ENCODE measurements around the gene SYNPO. TPM values are rescaled to one million over a fixed set of nuclear protein-coding genes. Genes with fewer than 3 reads are reported as not detected.
A peak's percentile ranks its signal among the peaks of the same experiment; 100 is the strongest.

SYNPO gene
- total and polyA plus RNA-seq, 2 experiments from 2014 or later = 7.1 to 8.4 TPM

GRCh38 chr5:150670948-150671310, 30.5 kb downstream of the SYNPO start:
- H3K27me3 ChIP-seq = peaks cover 17% of the 10 kb centered on the region
- peak overlapping the region; percentile 93 for H2AFZ ChIP-seq
- 57% methylated on average over 2 of the region's 2 CpGs for WGBS (ENCODE audit: low lambda C conversion rate, missing lambda C conversion rate)
- TF ChIP-seq EZH2phosphoT487 (IDR thresholded peaks at IDR 0.05; ENCODE audit: low read depth, severe bottlenecking, unreplicated experiment) (no peak), CTCF (IDR thresholded peaks at IDR 0.05; ENCODE audit: poor library complexity) (no peak), EZH2 (IDR thresholded peaks at IDR 0.05; ENCODE audit: borderline replicate concordance) (no peak)
- H3K4me1 ChIP-seq (ENCODE audit: insufficient read depth) = peaks cover 8% of the 10 kb centered on the region
- DNase-seq (ENCODE audit: low spot score) = no peak
- H3K4me3 ChIP-seq = no peak overlapping the region
- no peaks in the 10 kb centered on the region for H3K9me3 ChIP-seq (ENCODE audit: low read depth)
- no peaks in the 10 kb centered on the region for H3K36me3 ChIP-seq (replicated peaks; ENCODE audit: insufficient read depth, low read depth)
- no peaks in the 10 kb centered on the region for H3K9me2 ChIP-seq (replicated peaks; ENCODE audit: insufficient read depth)
- H3K79me2 ChIP-seq = no peaks in the 10 kb centered on the region
- no peaks in the 10 kb centered on the region for H4K20me1 ChIP-seq (ENCODE audit: insufficient read depth, poor library complexity, severe bottlenecking)
- peak overlapping the region; percentile 99 for H3K4me2 ChIP-seq
- no peak overlapping the region for H3K27ac ChIP-seq

DNA sequence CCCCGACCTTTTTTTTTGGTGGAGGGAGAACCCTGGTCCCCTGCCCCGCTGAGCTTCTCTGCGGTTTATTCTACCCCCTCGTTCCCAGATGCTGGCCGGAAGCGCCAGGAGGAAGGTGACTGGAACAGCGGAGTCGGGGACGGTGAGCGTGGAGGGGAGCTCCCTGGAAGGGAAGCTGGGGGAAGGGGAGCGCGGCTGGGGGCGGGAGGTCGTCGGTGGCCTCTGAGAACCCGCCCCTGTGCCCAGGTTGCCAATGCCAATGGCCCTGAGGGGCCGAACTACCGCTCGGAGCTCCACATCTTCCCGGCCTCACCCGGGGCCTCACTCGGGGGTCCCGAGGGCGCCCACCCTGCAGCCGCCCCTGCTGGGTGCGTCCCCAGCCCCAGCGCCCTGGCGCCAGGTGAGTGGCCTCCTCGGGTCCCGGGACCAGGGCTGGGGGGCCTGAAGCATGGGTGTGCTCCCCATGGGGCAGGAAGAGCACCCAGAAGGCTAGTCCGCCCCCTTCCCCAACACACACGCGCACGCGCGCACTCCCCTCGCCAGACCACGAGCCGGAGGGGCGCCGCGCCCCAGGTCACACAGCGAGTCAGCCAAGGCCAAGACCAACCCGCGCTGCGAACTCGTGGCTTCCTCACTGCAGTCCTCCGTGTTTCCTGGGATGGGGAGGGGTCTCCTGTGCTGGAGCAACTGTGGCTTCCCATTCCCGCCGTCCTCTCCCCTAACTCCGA, 31.2 kb downstream of the SYNPO start:
- Histone ChIP-seq H3K27ac (no peak overlapping the region), H3K4me2 (peak overlapping the region; percentile 99), H3K4me1 (ENCODE audit: insufficient read depth) (peaks cover 8% of the 10 kb centered on the region), H3K79me2 (no peaks in the 10 kb centered on the region), H3K4me3 (peak overlapping the region; percentile 68), H3K27me3 (peaks cover 17% of the 10 kb centered on the region), H3K36me3 (replicated peaks; ENCODE audit: insufficient read depth, low read depth) (no peaks in the 10 kb centered on the region), H2AFZ (peak overlapping the region; percentile 93), H4K20me1 (ENCODE audit: insufficient read depth, poor library complexity, severe bottlenecking) (no peaks in the 10 kb centered on the region), H3K9me3 (ENCODE audit: low read depth) (no peaks in the 10 kb centered on the region), H3K9me2 (replicated peaks; ENCODE audit: insufficient read depth) (no peaks in the 10 kb centered on the region)
- 2% methylated on average over 30 of the region's 51 CpGs for WGBS (ENCODE audit: low lambda C conversion rate, missing lambda C conversion rate)
- no peak for TF ChIP-seq EZH2phosphoT487 (IDR thresholded peaks at IDR 0.05; ENCODE audit: low read depth, severe bottlenecking, unreplicated experiment)
- TF ChIP-seq EZH2 (IDR thresholded peaks at IDR 0.05; ENCODE audit: borderline replicate concordance) = peak; percentile 49
- peak; percentile 29 for DNase-seq (ENCODE audit: low spot score)

- peak overlapping the region; percentile 93 for H2AFZ ChIP-seq
- H3K4me1 ChIP-seq (ENCODE audit: insufficient read depth) = peaks cover 8% of the 10 kb centered on the region
- no peaks in the 10 kb centered on the region for H3K79me2 ChIP-seq
- peaks cover 17% of the 10 kb centered on the region for H3K27me3 ChIP-seq
- H3K9me2 ChIP-seq (replicated peaks; ENCODE audit: insufficient read depth) = no peaks in the 10 kb centered on the region
- peak; percentile 56 for DNase-seq (ENCODE audit: low spot score)
- WGBS (ENCODE audit: low lambda C conversion rate, missing lambda C conversion rate) = 5% methylated on average over 26 of the region's 38 CpGs
- H4K20me1 ChIP-seq (ENCODE audit: insufficient read depth, poor library complexity, severe bottlenecking) = no peaks in the 10 kb centered on the region
- peak overlapping the region; percentile 10 for H3K27ac ChIP-seq
- H3K9me3 ChIP-seq (ENCODE audit: low read depth) = no peaks in the 10 kb centered on the region
- H3K4me2 ChIP-seq = peak overlapping the region; percentile 99
- no peak for TF ChIP-seq EZH2phosphoT487 (IDR thresholded peaks at IDR 0.05; ENCODE audit: low read depth, severe bottlenecking, unreplicated experiment)
- TF ChIP-seq CTCF (IDR thresholded peaks at IDR 0.05; ENCODE audit: poor library complexity) = no peak
- TF ChIP-seq EZH2 (IDR thresholded peaks at IDR 0.05; ENCODE audit: borderline replicate concordance) = no peak
- peak overlapping the region; percentile 68 for H3K4me3 ChIP-seq
- no peaks in the 10 kb centered on the region for H3K36me3 ChIP-seq (replicated peaks; ENCODE audit: insufficient read depth, low read depth)
Measured at GRCh38 chr5:150672237-150672883, 31.9 kb downstream of the SYNPO start.

GRCh38 chr5:150672884-150673275, 32.4 kb downstream of the SYNPO start:
- H3K4me1 ChIP-seq (ENCODE audit: insufficient read depth) = peaks cover 8% of the 10 kb centered on the region
- TF ChIP-seq EZH2 (IDR thresholded peaks at IDR 0.05; ENCODE audit: borderline replicate concordance) (no peak), EZH2phosphoT487 (IDR thresholded peaks at IDR 0.05; ENCODE audit: low read depth, severe bottlenecking, unreplicated experiment) (no peak), CTCF (IDR thresholded peaks at IDR 0.05; ENCODE audit: poor library complexity) (no peak)
- DNase-seq (ENCODE audit: low spot score) = no peak
- H3K9me3 ChIP-seq (ENCODE audit: low read depth) = no peaks in the 10 kb centered on the region
- H3K27ac ChIP-seq = no peak overlapping the region
- peak overlapping the region; percentile 99 for H3K4me2 ChIP-seq
- 75% methylated on average over 7 of the region's 7 CpGs for WGBS (ENCODE audit: low lambda C conversion rate, missing lambda C conversion rate)
- no peaks in the 10 kb centered on the region for H3K9me2 ChIP-seq (replicated peaks; ENCODE audit: insufficient read depth)
- no peaks in the 10 kb centered on the region for H3K36me3 ChIP-seq (replicated peaks; ENCODE audit: insufficient read depth, low read depth)
- peaks cover 17% of the 10 kb centered on the region for H3K27me3 ChIP-seq
- peak overlapping the region; percentile 93 for H2AFZ ChIP-seq
- no peak overlapping the region for H3K4me3 ChIP-seq
- H3K79me2 ChIP-seq = no peaks in the 10 kb centered on the region
- no peaks in the 10 kb centered on the region for H4K20me1 ChIP-seq (ENCODE audit: insufficient read depth, poor library complexity, severe bottlenecking)

Data from hepatocyte (in vitro differentiated cells).